GM19239 (cell line): ENCODE measurements around the gene DPY30.
A peak's percentile ranks its signal among the peaks of the same experiment; 100 is the strongest.
"Not testable (repeated sequence)": the region's sequence is repeated elsewhere in the genome, so short reads cannot be mapped to it uniquely, and the experiment has no call there.

ENCODE experiments used
- DNase-seq: peaks from one replicate; pipeline ENCODE4 v3.0.0; 2011; ENCODE audit warnings: low spot score; ENCODE audit not compliant: insufficient read length
- FAIRE-seq: peaks from 2 replicates; lab custom pipeline; 2011; peaks lifted over from hg19 to GRCh38; lab: Jason Lieb, UNC

Gene DPY30

DNA sequence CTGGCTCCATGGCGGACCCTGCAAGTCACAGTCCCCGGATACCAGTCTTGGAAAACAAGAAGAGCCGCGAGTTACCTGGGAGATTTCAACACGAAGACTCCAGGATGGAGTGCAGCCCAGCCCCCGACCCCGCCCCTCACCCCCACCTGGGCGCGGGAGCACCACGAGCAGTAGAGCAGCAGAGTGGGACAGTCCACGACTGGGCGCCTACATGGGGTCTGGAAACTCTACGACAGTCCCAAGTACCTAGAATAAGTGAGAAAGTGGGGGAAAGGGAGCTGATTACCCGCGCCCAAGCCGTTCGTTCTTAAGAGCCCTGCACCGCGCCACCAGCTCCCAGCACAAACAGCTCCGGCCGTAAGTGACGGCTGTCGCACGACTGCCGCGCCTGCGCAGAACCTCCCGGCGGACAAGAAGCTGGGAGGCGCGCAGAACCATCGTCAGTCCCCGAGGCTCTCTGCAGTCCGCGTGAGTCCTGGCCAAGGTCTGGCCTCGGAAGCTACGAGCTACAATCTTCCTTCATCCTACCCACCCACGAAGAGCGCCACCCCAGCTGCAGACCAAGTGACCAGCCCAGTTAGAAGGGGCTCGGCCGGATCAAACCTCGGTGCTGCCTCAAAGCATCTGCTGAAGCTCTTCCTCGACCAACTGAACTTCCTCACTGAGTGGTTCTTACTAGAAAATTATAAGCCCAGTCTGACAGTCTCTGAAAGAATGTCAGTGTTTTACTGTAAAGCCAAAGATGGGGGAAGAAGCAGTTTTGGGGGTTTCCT, at the start of gene DPY30:
DPY30 (minus strand) TSS at position 359 of the 773 bp plus-strand sequence; CDS start at position 10, 349 bp downstream.
- peak; percentile 85 for DNase-seq
- peak; percentile 88 for FAIRE-seq

DNA sequence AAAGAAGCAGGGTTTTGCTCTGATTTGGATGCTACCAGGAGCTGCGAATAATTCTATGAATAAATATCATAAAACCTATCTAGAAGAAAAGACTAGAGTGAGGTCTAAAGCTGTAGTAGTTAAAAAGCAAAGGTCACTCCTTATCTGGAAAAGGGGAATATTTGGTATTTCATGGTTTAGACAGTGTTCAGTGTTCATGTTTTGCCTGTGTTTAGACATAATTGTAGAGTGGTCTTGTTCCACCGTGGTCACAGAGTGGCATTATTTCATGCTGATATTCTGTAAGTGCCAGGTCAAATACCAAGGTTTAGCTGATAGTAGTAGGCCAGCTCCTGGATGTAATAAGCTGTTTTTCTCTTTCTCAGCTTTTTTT, 34.5 kb upstream of the DPY30 start:
- DNase-seq (no peak), FAIRE-seq (no peak)

DNA sequence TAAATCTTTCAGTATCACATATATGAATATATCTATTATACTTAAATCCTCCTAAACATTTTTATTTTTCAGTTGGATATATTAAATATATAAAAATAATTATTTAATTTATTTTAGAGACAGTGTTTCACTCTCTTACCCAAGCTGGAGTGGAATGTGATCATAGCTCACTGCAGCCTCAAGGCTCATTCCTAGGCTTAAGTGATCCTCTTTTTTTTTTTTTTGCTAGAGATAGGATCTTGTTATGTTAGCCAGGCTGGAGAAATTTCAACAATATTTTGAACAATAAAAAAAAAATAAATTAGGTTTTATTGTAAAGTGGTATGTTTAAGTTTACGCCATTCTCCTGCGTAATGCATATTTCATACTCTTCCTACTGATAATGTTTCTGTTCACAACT, 27.9 kb upstream of the DPY30 start:
- FAIRE-seq (no peak), DNase-seq (no peak)

DNA sequence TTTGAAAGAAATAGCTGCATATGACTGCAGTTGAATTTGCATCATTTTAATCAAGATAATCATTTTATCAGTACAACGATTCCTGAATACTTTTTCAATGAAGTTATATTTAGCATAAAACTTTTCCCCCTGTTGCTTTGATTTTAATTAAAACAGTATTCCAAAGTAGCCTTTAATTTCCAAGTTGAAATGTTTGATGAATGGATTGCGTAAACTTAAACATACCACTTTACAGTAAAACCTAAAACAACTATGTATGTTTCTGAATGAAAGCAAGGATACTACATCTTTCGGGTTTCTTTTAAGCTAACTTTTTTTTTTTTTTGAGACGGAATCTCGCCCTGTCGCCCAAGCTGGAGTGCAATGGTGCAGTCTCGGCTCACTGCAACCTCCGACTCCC, 25.1 kb upstream of the DPY30 start:
- DNase-seq = no peak
- FAIRE-seq = no peak

DNA sequence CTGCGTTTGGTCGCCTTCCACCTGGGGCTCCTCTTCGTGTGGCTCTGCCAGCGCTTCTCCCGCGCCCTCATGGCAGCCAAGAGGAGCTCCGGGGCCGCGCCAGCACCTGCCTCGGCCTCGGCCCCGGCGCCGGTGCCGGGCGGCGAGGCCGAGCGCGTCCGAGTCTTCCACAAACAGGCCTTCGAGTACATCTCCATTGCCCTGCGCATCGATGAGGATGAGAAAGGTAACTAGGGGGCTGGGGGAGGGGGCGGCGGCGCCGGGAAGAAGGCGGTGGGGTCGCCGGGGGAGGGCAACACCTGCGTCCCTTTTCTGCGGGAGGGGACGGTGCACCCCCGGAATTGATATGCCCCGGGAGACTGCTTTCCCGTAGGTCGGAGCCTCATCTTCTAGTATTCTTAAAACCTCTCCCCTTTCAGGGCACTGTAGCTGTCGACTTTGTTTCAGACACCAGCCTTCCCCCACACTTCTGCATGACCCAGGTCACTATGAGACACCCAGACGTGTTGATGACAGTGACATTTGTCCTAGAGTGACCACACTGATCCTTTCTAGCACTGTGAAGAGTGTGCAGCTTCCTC, 24.5 kb upstream of the DPY30 start:
- FAIRE-seq (peak; percentile 69), DNase-seq (no peak)

DNA sequence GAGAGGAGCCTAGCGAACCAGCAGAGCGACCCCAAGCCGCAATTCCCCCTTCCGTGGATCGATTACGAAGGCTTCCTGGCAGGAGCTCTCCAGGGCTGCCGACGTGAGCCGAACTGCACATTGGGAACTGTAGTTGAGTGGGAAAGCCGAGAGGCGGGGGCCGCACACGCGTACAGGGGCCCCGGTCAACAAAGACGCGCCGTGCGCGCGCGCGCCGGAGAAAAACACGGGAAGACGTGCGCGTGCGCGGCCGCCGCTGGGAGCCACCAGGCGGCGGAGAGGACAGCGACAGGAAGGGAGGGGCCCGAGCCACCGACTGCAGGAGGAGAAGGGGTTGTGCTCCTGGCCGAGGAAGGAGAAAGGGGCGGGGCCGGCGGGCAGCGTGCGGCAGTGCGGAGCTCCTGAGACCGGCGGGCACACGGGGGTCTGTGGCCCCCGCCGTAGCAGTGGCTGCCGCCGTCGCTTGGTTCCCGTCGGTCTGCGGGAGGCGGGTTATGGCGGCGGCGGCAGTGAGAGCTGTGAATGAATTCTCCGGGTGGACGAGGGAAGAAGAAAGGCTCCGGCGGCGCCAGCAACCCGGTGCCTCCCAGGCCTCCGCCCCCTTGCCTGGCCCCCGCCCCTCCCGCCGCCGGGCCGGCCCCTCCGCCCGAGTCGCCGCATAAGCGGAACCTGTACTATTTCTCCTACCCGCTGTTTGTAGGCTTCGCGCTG, 23.9 kb upstream of the DPY30 start, which contains the start of gene SPAST:
SPAST (plus strand) TSS at position 247 of the 711 bp plus-strand sequence; CDS start at position 523, 276 bp downstream.
- FAIRE-seq = peak; percentile 95

DNA sequence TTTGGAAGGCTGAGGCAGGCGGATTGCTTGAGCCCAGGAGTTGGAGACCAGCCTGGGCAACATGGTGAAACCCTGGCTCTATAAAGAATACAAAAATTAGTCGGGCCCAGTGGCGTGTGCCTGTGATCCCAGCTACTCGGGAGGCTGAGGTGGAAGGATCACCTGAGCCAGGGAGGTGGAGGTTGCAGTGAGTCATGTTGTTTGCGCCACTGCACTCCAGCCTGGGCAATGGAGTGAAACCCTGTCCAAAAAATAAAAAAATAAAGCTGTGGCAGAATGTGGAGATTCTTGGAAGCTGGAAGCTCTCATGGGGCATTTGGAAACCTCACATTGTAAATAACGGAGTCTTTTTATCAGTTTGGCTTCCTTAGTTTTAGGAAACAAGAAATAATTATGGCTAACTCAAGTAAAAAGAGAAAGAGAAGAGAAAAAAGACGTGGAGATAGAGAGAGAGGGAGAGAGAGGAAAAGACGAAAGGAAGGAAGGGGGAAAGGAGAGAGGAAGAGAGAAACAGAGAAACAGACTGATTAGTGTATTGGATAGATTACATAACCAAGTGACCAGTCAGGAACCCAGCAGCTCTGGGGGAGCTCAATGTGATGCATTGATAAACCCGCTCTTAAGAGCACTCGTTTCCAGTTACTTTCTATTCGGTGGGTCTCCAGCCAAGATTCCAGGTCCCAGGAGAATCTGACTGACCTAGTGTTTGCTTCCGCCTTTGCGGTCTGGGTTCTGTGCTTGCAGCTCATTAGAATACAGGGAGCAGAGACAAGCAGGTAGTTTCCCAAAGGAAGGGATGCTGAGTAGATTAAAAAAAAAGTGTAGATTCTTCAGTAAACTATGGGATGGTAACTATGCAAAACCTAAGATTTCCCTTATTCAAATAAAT, 22.6 kb upstream of the DPY30 start:
- FAIRE-seq = peak; percentile 8

More for the DNA sequence above, 23.9 kb upstream of the DPY30 start, which contains the start of gene SPAST:
- DNase-seq = peak; percentile 94

DNA sequence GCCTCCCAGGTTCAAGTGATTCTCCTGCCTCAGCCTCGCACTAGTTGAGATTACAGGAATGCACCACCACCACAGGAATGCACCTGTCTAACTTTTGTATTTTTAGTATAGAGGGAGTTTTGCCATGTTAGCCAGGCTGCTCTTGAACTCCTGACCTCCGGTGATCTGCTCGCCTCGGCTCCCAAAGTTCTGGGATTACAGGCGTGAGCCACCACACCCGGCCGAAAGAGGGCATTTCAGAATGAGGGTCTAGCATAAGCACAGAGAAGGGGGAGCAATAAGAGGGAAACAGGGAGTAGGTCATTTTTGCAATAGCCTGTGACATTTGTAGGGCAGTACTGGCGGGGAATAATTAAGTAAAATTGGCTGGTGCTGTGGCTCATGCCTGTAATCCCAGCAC, 21.8 kb upstream of the DPY30 start:
- DNase-seq (no peak), FAIRE-seq (no peak)

More for the DNA sequence above, 22.6 kb upstream of the DPY30 start:
- no peak for DNase-seq

DNA sequence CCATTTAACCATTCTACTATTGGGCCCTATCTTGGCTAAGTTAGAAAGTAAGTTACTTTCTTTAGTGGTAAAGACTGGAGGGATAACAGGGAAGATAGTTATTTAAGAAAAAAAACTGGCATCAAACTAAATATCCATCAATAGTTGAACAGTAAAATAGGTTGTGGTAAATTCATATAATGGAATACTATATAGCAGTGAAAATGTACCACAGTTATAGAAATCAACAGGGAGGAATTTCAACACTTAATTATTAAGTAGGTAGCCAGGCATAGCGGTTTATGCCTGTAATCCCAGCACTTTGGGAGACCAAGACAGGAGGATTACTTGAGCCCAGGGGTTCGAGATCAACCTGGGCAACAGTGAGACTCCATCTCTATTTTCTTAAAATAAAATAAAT, 20.7 kb upstream of the DPY30 start:
- FAIRE-seq (no peak), DNase-seq (no peak)

DNA sequence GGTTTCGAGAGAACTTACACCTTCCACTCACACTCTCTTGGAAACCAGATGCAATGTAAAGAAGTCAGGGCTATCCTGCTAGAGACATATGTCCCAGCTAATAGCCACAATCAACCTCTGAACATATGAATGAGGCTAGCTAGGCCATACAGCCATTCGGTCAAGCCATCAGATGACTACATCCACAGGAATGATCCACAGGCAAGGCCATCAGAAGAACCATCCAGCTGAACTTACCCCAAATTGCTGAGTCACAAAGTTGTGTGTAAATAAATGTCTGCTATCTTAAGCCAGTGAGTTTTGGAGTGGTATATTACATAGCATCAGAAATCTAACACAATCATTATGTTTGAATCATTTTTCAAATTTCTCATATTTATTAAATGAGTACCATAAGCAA, 18.5 kb upstream of the DPY30 start:
- no peak for DNase-seq
- FAIRE-seq = no peak

DNA sequence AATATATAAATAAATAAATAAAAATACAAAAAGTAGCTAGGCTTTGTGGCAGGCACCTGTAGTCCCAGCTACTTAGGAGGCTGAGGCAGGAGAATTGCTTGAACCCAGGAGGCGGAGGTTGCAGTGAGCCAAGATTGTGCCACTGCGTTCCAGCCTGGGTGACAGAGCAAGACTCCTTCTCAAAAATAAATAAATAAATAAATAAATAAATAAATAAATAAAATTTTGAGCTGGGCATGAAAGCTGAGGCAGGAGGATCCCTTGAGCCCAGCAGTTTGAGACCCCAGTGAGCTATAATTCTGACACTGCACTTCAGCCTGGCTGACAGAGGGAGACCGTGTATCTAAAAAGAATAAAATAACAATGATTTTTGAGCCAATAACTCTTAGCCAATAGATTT, 15.0 kb upstream of the DPY30 start:
- FAIRE-seq, DNase-seq: not testable (repeated sequence)

DNA sequence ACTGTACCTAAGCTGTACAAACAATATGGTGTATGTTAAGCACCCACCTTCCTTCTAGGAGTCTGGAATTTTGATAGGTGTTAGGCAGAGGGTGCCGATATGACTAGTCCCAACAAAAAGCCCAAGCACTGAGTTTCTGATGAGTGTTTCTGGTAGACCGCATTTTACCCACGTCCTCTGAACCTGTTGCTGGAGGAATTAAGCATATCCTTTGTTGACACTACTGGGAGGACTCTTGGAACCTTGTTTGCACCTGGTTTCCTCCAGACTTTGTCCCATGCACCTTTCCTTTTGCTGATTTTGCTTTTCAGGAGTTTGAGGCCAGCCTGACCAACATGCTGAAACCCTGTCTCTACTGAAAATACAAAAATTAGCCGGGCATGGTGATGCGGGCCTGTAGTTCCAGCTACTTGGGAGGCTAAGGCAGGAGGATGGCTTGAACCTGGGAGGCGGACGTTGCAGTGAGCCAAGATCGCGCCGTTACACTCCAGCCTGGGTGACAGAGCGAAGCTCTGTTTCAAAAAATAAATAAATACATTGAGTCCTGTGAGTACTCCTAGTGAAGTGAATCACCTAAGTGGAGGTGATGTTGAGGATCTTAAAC, 12.3 kb upstream of the DPY30 start:
- DNase-seq (no peak), FAIRE-seq (no peak)

DNA sequence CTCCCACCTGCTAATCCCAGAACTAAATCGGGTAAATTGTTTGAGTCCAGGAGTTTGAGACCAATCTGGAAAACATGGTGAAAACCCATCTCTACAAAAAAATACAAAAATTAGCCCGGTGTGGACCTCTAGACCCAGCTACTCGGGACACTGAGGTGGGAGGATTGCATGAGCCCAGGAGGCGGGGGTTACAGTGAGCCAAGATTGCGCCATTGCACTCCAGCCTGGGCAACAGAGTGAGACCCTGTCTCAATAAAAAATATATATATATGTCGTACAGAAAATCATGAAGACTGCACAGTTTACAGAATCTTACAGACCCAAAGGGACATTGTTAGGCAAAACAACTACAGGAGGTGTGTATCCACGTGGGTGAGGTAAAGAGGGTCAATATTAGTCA, 4.0 kb upstream of the DPY30 start:
- FAIRE-seq = no peak

DNA sequence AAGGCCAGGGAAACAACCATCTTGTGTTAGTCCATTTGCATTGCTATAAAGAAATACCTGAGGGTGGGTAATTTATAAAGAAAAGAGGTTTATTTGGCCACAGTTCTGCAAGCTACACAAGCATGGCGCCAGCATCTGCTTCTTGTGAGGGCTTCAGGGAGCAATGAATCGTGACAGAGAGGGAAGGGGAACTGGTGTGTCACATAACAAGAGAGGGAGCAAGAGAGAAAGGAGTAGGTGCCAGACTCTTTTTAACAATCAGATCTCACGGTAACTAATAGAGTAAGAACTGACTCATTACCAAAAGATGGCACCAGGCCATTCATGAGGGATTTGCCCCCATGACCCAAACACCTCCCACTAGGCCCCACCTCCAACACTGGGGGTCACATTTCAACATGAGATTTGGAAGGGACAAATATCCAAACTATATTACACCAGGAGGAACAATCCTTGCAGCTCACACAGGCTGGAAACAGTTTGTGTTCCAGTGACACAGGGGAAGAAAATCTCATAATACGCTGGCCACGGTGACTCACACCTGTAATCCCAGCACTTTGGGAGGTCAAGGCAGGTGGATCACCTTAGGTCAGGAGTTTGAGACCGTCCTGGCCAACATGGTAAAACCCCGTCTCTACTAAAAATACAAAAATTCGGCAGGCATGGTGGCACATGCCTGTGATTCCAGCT, 5.3 kb downstream of the DPY30 start:
- FAIRE-seq, DNase-seq: not testable (repeated sequence)

More for the DNA sequence above, 4.0 kb upstream of the DPY30 start:
- DNase-seq = no peak

DNA sequence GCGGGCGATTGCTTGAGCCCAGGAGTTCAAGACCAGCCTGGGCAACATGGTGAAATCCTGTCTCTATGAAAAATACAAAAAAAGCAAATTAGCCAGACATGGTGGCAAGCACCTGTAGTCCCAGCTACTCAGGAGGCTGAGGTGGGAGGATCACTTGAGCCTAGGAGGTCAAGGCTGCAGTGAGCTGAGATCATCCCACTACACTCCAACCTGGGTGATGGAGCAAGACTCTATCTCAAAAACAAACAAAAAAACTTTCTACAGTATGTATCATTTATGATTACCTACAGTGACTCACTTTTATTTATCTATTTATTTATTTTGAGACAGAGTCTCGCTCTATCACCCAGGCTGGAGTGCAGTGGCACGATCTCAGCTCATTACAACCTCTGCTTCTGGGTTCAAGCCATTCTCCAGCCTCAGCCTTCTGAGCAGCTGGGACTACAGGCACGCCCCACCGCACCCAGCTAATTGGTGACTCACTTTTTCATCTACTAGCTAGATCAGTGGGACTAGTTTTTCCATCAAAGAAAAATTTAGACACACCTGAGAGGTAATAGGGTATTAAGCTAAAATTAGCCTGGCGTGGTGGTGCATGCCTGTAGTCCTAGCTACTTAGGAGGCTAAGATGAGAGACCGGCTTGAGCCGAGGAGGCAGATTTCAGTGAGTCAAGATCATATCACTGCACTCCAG, 20.7 kb downstream of the DPY30 start:
- DNase-seq, FAIRE-seq: not testable (repeated sequence)

DNA sequence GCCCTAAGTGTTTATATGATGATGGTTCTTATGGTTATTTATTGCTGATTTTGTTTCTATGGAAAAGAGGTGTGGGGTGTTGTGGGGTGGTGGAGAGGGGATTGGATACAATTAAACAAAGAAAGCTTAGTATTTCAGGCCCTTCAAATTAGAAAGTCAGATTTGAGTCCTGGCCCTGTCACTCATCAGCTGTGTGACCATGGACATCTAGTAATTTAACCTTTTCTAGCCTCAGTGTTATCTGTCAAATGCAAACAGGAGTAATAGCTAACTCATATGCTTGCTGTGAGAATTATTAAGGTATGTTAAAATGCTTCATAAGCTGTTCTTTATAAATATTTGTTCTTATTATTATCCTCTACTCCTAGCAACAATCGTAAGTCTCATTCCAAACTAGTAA, 26.7 kb downstream of the DPY30 start:
- no peak for FAIRE-seq
- no peak for DNase-seq

DNA sequence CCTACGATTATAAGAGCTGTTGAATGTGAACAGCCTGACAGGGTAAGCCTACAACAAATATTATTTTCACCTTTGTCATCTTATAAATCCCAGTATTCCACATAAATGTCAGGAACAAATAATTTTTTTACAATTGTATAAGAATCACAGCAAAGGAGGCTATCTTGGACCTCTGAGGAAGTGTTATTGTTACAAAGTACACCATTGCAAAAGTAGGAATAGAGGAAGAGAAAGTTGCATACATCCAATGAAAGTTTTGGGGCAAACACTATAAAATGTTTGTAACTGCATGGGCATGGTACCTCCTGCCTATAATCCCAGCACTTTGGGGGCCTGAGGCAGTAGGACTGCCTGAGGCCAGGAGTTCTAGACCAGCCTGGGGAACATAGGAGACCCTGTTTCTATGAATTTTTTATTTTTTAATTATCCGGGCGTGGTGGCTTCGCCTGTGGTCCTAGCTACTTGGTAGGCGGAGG, 28.1 kb downstream of the DPY30 start:
- FAIRE-seq (no peak), DNase-seq (no peak)
